Measurements from ENCODE around the gene PCDHB13.

Gene PCDHB13

GRCh38 chr5:141261238-141261546, 47.5 kb downstream of the PCDHB13 start:
- no peaks in the 10 kb centered on the region for H3K4me1 Mint-ChIP-seq
- H3K27ac Mint-ChIP-seq: no peak overlapping the region
- peaks cover 99% of the 10 kb centered on the region for H3K9me3 Mint-ChIP-seq
- no peak for TF ChIP-seq CTCF (IDR thresholded peaks at IDR 0.05)
- DNase-seq: no peak
- peaks cover 4% of the 10 kb centered on the region for H3K27me3 Mint-ChIP-seq (ENCODE audit: low read depth, poor library complexity)
- H3K4me3 Mint-ChIP-seq: no peak overlapping the region
- peaks cover 74% of the 10 kb centered on the region for H3K36me3 Mint-ChIP-seq (ENCODE audit: low read depth)

All from nephron progenitor cell (in vitro differentiated cells).